ENCODE measurements around the gene RPS4Y1. TPM values are rescaled to one million over a fixed set of nuclear protein-coding genes. Genes with fewer than 3 reads are reported as not detected.

RPS4Y1 gene
- total and polyA plus RNA-seq, 4 donors: 153 to 159 TPM; not detected in 2

GRCh38 chrY:2835230-2835629, 6.2 kb upstream of the RPS4Y1 start:
- Histone ChIP-seq H3K9ac (ENCODE audit: low read depth in 1 of 2, low read length in 2 of 2) (no peak overlapping the region), H3K4me1 (ENCODE audit: control insufficient read depth in 4 of 4, insufficient read depth in 4 of 4, low read length in 3 of 4) (no peaks in the 10 kb centered on the region), H3K36me3 (ENCODE audit: control insufficient read depth in 4 of 4, insufficient read depth in 3 of 4, low read depth in 1 of 4, low read length in 3 of 4) (no peaks in the 10 kb centered on the region), H3K27me3 (ENCODE audit: control insufficient read depth in 4 of 4, insufficient read depth in 4 of 4, low read length in 3 of 4) (no peaks in the 10 kb centered on the region), H3K27ac (ENCODE audit: low read depth in 1 of 2, low read length in 2 of 2) (no peak overlapping the region), H3K4me3 (ENCODE audit: low read depth in 1 of 3, low read length in 3 of 3) (no peak overlapping the region), H3K9me3 (ENCODE audit: control insufficient read depth in 4 of 4, low read length in 3 of 4) (no peaks in the 10 kb centered on the region)
- TF ChIP-seq HNF4A (conservative IDR thresholded peaks at IDR 0.05) (peak in 1 of 2 donors; percentile 24), MAX (IDR thresholded peaks at IDR 0.05) (no peak), FOXA1 (IDR thresholded peaks at IDR 0.05) (no peak)
- TF ChIP-seq, protein P1, sequence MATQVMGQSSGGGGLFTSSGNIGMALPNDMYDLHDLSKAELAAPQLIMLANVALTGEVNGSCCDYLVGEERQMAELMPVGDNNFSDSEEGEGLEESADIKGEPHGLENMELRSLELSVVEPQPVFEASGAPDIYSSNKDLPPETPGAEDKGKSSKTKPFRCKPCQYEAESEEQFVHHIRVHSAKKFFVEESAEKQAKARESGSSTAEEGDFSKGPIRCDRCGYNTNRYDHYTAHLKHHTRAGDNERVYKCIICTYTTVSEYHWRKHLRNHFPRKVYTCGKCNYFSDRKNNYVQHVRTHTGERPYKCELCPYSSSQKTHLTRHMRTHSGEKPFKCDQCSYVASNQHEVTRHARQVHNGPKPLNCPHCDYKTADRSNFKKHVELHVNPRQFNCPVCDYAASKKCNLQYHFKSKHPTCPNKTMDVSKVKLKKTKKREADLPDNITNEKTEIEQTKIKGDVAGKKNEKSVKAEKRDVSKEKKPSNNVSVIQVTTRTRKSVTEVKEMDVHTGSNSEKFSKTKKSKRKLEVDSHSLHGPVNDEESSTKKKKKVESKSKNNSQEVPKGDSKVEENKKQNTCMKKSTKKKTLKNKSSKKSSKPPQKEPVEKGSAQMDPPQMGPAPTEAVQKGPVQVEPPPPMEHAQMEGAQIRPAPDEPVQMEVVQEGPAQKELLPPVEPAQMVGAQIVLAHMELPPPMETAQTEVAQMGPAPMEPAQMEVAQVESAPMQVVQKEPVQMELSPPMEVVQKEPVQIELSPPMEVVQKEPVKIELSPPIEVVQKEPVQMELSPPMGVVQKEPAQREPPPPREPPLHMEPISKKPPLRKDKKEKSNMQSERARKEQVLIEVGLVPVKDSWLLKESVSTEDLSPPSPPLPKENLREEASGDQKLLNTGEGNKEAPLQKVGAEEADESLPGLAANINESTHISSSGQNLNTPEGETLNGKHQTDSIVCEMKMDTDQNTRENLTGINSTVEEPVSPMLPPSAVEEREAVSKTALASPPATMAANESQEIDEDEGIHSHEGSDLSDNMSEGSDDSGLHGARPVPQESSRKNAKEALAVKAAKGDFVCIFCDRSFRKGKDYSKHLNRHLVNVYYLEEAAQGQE (IDR thresholded peaks at IDR 0.05): no peak
- TF ChIP-seq, protein P2, sequence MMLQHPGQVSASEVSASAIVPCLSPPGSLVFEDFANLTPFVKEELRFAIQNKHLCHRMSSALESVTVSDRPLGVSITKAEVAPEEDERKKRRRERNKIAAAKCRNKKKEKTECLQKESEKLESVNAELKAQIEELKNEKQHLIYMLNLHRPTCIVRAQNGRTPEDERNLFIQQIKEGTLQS (IDR thresholded peaks at IDR 0.05): no peak
- no peak for DNase-seq (ENCODE audit: low spot score)

DNA sequence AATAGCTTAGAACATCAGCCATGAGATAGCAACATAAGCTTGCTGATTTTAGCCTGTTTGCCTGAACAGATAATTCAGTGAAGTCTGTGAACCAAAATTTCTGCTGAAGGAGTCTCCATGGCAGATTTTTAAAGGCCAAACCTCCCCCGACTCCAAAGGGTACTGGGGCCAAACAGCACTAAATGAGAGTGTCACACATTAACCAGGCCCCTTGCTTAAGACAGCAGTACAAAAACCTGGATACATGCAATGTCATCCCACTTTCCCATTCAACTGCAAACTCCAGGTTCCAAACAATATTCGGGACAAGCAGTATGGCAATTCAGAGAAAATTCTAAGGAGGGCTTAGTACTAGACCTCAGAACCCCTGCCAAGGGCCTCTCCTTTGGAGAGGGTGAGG, 4.3 kb upstream of the RPS4Y1 start:
- no peaks in the 10 kb centered on the region for H3K27me3 ChIP-seq (ENCODE audit: control insufficient read depth in 4 of 4, insufficient read depth in 4 of 4, low read length in 3 of 4)
- H3K4me3 ChIP-seq (ENCODE audit: low read depth in 1 of 3, low read length in 3 of 3): no peak overlapping the region
- no peak overlapping the region for H3K27ac ChIP-seq (ENCODE audit: low read depth in 1 of 2, low read length in 2 of 2)
- no peaks in the 10 kb centered on the region for H3K36me3 ChIP-seq (ENCODE audit: control insufficient read depth in 4 of 4, insufficient read depth in 3 of 4, low read depth in 1 of 4, low read length in 3 of 4)
- H3K9ac ChIP-seq (ENCODE audit: low read depth in 1 of 2, low read length in 2 of 2): no peak overlapping the region
- WGBS: 32% methylated on average over 2 of the region's 2 CpGs
- H3K4me1 ChIP-seq (ENCODE audit: control insufficient read depth in 4 of 4, insufficient read depth in 4 of 4, low read length in 3 of 4): peaks cover 0 to 1% (median 0%) of the 10 kb centered on the region in 4 donors
- TF ChIP-seq SP1 (IDR thresholded peaks at IDR 0.05) (no peak), JUND (IDR thresholded peaks at IDR 0.05) (no peak), HNF4A (conservative IDR thresholded peaks at IDR 0.05) (no peak), RAD21 (IDR thresholded peaks at IDR 0.05) (no peak)
- TF ChIP-seq, protein P3, sequence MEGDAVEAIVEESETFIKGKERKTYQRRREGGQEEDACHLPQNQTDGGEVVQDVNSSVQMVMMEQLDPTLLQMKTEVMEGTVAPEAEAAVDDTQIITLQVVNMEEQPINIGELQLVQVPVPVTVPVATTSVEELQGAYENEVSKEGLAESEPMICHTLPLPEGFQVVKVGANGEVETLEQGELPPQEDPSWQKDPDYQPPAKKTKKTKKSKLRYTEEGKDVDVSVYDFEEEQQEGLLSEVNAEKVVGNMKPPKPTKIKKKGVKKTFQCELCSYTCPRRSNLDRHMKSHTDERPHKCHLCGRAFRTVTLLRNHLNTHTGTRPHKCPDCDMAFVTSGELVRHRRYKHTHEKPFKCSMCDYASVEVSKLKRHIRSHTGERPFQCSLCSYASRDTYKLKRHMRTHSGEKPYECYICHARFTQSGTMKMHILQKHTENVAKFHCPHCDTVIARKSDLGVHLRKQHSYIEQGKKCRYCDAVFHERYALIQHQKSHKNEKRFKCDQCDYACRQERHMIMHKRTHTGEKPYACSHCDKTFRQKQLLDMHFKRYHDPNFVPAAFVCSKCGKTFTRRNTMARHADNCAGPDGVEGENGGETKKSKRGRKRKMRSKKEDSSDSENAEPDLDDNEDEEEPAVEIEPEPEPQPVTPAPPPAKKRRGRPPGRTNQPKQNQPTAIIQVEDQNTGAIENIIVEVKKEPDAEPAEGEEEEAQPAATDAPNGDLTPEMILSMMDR (IDR thresholded peaks at IDR 0.05; ENCODE audit: low read depth, low read length, missing input control): no peak
- TF ChIP-seq, protein P2 (IDR thresholded peaks at IDR 0.05): no peak
- no peaks in the 10 kb centered on the region for H3K9me3 ChIP-seq (ENCODE audit: control insufficient read depth in 4 of 4, low read length in 3 of 4)
- DNase-seq (ENCODE audit: low spot score): no peak

DNA sequence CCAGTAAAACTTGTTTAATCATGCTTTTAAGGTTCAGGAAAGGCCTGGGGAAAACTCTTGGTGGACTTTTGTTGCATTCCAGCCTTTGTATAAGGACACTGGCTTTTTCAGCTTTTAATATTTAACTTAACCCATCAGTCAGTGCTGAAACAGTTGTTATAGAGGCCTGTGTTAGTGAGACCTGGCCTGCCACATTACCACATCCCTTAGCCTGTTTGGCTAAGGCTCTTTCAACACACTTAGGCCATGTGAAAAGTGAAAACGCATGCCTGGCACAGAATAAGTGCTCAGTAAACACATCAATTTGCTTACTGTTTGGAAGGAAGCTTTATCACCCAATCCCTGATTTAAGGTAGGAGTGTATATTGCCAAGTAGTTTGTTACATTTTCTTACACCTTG, 3.5 kb upstream of the RPS4Y1 start:
- Histone ChIP-seq H3K9me3 (ENCODE audit: control insufficient read depth in 4 of 4, low read length in 3 of 4) (no peaks in the 10 kb centered on the region), H3K4me1 (ENCODE audit: control insufficient read depth in 4 of 4, insufficient read depth in 4 of 4, low read length in 3 of 4) (peaks cover 0 to 1% (median 0%) of the 10 kb centered on the region in 4 donors), H3K4me3 (ENCODE audit: low read depth in 1 of 3, low read length in 3 of 3) (no peak overlapping the region), H3K27me3 (ENCODE audit: control insufficient read depth in 4 of 4, insufficient read depth in 4 of 4, low read length in 3 of 4) (no peaks in the 10 kb centered on the region), H3K9ac (ENCODE audit: low read depth in 1 of 2, low read length in 2 of 2) (no peak overlapping the region), H3K27ac (ENCODE audit: low read depth in 1 of 2, low read length in 2 of 2) (no peak overlapping the region), H3K36me3 (ENCODE audit: control insufficient read depth in 4 of 4, insufficient read depth in 3 of 4, low read depth in 1 of 4, low read length in 3 of 4) (no peaks in the 10 kb centered on the region)
- DNase-seq (ENCODE audit: low spot score): no peak
- 37% methylated on average over 1 of the region's 1 CpG for WGBS
- TF ChIP-seq NR2F2 (IDR thresholded peaks at IDR 0.05) (no peak), RXRA (IDR thresholded peaks at IDR 0.05) (no peak), MAX (IDR thresholded peaks at IDR 0.05) (no peak), HNF4A (conservative IDR thresholded peaks at IDR 0.05) (no peak), TAF1 (conservative IDR thresholded peaks at IDR 0.05) (no peak), FOXA1 (IDR thresholded peaks at IDR 0.05) (no peak), SP1 (IDR thresholded peaks at IDR 0.05) (no peak), ZBTB33 (IDR thresholded peaks at IDR 0.05) (no peak), EGR1 (IDR thresholded peaks at IDR 0.05; ENCODE audit: low read depth in 2 of 2) (no peak), RAD21 (IDR thresholded peaks at IDR 0.05) (no peak), YY1 (IDR thresholded peaks at IDR 0.05) (no peak)
- TF ChIP-seq, protein P1 (IDR thresholded peaks at IDR 0.05): no peak

All from liver (tissue), 9 donors.